ENCODE data around the gene NR2E3.

DNA sequence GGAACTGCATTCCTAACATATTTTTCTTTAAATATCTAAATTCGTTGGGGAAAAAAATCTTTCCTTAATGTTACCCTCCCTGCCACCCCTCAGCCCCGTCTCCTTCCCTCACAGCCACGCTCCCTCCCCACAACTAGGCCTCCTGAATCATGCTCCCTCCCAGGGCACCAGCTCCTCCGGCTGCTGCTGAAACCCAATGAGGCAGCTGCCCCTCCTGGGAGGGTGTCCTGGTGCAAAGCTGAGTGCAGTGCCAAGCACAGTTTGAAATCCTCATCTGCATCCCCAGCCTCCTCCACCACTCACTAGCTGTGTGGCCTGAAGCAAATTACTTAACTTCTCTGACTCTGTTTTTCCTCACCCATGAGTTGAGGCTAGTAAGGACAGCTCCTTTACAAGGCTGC, 2.7 kb upstream of the NR2E3 start:
- TF ChIP-seq, protein P1, sequence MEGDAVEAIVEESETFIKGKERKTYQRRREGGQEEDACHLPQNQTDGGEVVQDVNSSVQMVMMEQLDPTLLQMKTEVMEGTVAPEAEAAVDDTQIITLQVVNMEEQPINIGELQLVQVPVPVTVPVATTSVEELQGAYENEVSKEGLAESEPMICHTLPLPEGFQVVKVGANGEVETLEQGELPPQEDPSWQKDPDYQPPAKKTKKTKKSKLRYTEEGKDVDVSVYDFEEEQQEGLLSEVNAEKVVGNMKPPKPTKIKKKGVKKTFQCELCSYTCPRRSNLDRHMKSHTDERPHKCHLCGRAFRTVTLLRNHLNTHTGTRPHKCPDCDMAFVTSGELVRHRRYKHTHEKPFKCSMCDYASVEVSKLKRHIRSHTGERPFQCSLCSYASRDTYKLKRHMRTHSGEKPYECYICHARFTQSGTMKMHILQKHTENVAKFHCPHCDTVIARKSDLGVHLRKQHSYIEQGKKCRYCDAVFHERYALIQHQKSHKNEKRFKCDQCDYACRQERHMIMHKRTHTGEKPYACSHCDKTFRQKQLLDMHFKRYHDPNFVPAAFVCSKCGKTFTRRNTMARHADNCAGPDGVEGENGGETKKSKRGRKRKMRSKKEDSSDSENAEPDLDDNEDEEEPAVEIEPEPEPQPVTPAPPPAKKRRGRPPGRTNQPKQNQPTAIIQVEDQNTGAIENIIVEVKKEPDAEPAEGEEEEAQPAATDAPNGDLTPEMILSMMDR (IDR thresholded peaks at IDR 0.05) = no peak
- TF ChIP-seq EZH2phosphoT487 (IDR thresholded peaks at IDR 0.05) (no peak), EZH2 (IDR thresholded peaks at IDR 0.05) (no peak)

Data from neural progenitor cell (in vitro differentiated cells).